GM21390 (cell line): Measurements from ENCODE around the gene SIGLEC8.

Source experiments
- ATAC-seq: cut with Tn5 transposase; IDR thresholded peaks from one replicate; pipeline ENCODE4 v1.9.1; 2021; ENCODE audit not compliant: unreplicated experiment

The SIGLEC8 gene

DNA sequence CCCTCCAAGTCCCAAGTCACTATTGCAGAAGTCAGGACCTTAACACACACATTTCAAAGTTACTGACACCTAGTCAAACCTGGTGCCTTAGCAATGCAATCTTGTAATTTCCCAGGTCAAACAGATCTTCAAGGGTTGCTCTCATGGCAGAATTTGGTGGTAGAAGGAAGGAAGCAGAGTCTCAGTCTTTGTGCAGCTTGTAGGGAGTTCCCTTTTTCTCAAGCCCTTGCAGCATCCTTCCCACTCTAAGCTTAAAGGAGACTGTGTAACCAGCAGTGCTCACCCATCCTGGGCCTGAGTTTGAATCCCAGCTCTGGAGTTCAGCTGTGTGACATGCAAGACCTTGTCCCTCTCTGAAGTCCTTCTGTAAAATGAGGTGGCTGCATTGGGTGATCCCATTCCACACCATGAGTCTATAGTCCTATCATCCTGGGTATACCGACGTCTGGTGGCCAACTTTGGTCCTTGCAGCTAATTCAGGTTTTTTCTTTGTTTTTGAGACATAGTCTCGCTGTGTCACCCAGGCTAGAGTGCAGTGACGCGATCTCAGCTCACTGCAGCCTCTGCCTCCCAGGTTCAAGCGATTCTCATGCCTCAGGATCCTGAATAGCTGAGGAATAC is 50.6 kb downstream of the SIGLEC8 start:
- no peak for ATAC-seq

DNA sequence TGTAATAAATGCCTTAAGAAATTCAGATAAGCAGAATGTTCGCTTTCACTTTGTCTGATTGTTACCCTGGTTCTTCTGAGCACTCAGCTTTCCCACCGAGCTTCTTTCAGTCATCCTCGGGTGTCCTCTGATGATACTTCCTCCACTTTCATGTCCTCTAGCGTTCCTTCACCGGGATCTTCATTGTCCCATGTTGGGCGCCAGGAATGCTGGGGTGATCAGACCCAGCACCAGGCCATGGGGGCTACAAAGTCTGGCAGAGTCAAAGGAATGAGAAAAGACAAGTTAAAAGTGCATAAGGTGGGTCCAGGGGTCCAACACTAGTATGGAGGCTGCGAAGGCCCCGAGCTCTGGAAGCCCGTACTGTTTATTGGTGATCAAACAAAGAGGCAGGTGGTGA is 56.1 kb downstream of the SIGLEC8 start:
- ATAC-seq: no peak
